ENCODE measurements around the gene EFNA1. TPM values are rescaled to one million over a fixed set of nuclear protein-coding genes. Genes with fewer than 3 reads are reported as not detected.
A peak's percentile ranks its signal among the peaks of the same experiment; 100 is the strongest.

EFNA1 gene
- total RNA-seq, 1 experiment from 2014 or later, result 6.5 TPM

DNA sequence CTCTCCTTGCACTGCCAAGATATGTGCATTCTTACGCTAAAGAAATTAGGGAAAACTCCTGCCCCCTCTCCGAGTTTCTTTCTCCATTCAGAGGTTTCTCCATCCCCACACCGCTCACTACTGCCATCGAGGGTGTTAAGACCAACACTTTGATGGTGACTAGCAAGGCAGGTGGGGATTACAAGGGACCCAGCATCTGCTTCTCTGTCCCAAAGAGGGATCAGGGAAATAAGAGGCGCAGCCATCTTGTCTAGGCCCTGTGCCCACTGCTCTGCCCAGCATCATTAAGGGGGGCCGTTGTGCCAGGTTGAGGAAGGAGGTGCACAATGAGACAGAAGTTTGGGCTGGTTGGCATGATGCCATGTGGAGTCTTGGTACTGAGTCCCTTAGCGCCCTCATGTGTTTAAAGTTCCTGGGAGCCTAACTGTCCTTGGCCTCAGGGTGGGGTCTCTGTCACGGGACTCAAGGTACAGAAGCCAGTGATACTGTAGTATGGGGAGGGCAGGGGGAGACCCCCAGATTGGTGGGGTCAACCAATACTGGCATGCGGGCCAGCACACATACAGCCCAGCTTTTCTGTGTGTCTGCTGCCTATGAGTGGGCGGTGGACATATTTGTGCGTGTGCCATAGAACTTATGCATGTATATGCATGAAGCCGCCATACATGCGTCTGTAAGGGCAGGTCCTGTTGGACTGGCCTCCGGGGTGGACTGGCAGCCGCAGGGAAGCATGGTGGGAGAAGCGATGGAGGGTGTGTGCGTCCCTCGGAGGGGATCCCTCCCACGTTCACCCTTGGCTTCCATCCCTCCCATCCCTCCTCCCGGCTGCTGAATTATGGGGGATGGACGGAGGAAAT is 43.6 kb upstream of the EFNA1 start:
- ChIA-PET CTCF (interaction anchor here (0.8 to 3.1 kb wide), 38 partner anchors 8 to 537 kb away, joined by 3 to 156 read pairs (median 10); partner anchors contain the start of genes ADAM15, EFNA4, FLAD1 and KRTCAP2), POLR2A (interaction anchor here (1.0 to 1.3 kb wide), 4 partner anchors 21 to 89 kb away, joined by 3 to 10 read pairs (median 4); partner anchors contain the start of genes EFNA4 and KRTCAP2)
- peaks cover 53% of the 10 kb centered on the region for H3K27me3 Mint-ChIP-seq (ENCODE audit: low read depth)
- no peak overlapping the region for H3K27ac Mint-ChIP-seq
- no peak for ATAC-seq
- H3K4me1 Mint-ChIP-seq, result peaks cover 40% of the 10 kb centered on the region
- H3K36me3 Mint-ChIP-seq, result no peaks in the 10 kb centered on the region
- no peak for DNase-seq (ENCODE audit: low spot score)
- H3K4me3 Mint-ChIP-seq, result peak overlapping the region; percentile 95
- no peak for TF ChIP-seq FOXK1 (CRISPR knock-in tag; IDR thresholded peaks at IDR 0.05)
- TF ChIP-seq, protein P1, sequence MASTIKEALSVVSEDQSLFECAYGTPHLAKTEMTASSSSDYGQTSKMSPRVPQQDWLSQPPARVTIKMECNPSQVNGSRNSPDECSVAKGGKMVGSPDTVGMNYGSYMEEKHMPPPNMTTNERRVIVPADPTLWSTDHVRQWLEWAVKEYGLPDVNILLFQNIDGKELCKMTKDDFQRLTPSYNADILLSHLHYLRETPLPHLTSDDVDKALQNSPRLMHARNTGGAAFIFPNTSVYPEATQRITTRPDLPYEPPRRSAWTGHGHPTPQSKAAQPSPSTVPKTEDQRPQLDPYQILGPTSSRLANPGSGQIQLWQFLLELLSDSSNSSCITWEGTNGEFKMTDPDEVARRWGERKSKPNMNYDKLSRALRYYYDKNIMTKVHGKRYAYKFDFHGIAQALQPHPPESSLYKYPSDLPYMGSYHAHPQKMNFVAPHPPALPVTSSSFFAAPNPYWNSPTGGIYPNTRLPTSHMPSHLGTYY (CRISPR knock-in tag; IDR thresholded peaks at IDR 0.05), result no peak
- no peak for TF ChIP-seq NFE2L1 (CRISPR knock-in tag; IDR thresholded peaks at IDR 0.05)
- TF ChIP-seq JUN (CRISPR knock-in tag; IDR thresholded peaks at IDR 0.05), result no peak
- TF ChIP-seq, protein P2, sequence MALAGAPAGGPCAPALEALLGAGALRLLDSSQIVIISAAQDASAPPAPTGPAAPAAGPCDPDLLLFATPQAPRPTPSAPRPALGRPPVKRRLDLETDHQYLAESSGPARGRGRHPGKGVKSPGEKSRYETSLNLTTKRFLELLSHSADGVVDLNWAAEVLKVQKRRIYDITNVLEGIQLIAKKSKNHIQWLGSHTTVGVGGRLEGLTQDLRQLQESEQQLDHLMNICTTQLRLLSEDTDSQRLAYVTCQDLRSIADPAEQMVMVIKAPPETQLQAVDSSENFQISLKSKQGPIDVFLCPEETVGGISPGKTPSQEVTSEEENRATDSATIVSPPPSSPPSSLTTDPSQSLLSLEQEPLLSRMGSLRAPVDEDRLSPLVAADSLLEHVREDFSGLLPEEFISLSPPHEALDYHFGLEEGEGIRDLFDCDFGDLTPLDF (CRISPR knock-in tag; IDR thresholded peaks at IDR 0.05), result no peak
- TF ChIP-seq, protein P3, sequence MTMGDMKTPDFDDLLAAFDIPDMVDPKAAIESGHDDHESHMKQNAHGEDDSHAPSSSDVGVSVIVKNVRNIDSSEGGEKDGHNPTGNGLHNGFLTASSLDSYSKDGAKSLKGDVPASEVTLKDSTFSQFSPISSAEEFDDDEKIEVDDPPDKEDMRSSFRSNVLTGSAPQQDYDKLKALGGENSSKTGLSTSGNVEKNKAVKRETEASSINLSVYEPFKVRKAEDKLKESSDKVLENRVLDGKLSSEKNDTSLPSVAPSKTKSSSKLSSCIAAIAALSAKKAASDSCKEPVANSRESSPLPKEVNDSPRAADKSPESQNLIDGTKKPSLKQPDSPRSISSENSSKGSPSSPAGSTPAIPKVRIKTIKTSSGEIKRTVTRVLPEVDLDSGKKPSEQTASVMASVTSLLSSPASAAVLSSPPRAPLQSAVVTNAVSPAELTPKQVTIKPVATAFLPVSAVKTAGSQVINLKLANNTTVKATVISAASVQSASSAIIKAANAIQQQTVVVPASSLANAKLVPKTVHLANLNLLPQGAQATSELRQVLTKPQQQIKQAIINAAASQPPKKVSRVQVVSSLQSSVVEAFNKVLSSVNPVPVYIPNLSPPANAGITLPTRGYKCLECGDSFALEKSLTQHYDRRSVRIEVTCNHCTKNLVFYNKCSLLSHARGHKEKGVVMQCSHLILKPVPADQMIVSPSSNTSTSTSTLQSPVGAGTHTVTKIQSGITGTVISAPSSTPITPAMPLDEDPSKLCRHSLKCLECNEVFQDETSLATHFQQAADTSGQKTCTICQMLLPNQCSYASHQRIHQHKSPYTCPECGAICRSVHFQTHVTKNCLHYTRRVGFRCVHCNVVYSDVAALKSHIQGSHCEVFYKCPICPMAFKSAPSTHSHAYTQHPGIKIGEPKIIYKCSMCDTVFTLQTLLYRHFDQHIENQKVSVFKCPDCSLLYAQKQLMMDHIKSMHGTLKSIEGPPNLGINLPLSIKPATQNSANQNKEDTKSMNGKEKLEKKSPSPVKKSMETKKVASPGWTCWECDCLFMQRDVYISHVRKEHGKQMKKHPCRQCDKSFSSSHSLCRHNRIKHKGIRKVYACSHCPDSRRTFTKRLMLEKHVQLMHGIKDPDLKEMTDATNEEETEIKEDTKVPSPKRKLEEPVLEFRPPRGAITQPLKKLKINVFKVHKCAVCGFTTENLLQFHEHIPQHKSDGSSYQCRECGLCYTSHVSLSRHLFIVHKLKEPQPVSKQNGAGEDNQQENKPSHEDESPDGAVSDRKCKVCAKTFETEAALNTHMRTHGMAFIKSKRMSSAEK (CRISPR knock-in tag; IDR thresholded peaks at IDR 0.05; ENCODE audit: borderline replicate concordance), result no peak
- TF ChIP-seq PRRX2 (CRISPR knock-in tag; IDR thresholded peaks at IDR 0.05), result no peak
- no peak for TF ChIP-seq TEAD4 (CRISPR knock-in tag; IDR thresholded peaks at IDR 0.05)
- no peak for TF ChIP-seq ZNF219 (CRISPR knock-in tag; IDR thresholded peaks at IDR 0.05; ENCODE audit: borderline replicate concordance)
- no peak for TF ChIP-seq SP1 (CRISPR knock-in tag; conservative IDR thresholded peaks at IDR 0.05)
- no peak for TF ChIP-seq JAZF1 (CRISPR knock-in tag; IDR thresholded peaks at IDR 0.05)
- no peak for TF ChIP-seq ELF4 (CRISPR knock-in tag; IDR thresholded peaks at IDR 0.05; ENCODE audit: low read depth)
- no peak for TF ChIP-seq TP53 (CRISPR knock-in tag; IDR thresholded peaks at IDR 0.05)
- TF ChIP-seq, protein P4, sequence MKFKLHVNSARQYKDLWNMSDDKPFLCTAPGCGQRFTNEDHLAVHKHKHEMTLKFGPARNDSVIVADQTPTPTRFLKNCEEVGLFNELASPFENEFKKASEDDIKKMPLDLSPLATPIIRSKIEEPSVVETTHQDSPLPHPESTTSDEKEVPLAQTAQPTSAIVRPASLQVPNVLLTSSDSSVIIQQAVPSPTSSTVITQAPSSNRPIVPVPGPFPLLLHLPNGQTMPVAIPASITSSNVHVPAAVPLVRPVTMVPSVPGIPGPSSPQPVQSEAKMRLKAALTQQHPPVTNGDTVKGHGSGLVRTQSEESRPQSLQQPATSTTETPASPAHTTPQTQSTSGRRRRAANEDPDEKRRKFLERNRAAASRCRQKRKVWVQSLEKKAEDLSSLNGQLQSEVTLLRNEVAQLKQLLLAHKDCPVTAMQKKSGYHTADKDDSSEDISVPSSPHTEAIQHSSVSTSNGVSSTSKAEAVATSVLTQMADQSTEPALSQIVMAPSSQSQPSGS (CRISPR knock-in tag; IDR thresholded peaks at IDR 0.05; ENCODE audit: borderline replicate concordance, low read depth), result no peak
- TF ChIP-seq NFATC4 (CRISPR knock-in tag; IDR thresholded peaks at IDR 0.05), result no peak
- TF ChIP-seq, protein P5, sequence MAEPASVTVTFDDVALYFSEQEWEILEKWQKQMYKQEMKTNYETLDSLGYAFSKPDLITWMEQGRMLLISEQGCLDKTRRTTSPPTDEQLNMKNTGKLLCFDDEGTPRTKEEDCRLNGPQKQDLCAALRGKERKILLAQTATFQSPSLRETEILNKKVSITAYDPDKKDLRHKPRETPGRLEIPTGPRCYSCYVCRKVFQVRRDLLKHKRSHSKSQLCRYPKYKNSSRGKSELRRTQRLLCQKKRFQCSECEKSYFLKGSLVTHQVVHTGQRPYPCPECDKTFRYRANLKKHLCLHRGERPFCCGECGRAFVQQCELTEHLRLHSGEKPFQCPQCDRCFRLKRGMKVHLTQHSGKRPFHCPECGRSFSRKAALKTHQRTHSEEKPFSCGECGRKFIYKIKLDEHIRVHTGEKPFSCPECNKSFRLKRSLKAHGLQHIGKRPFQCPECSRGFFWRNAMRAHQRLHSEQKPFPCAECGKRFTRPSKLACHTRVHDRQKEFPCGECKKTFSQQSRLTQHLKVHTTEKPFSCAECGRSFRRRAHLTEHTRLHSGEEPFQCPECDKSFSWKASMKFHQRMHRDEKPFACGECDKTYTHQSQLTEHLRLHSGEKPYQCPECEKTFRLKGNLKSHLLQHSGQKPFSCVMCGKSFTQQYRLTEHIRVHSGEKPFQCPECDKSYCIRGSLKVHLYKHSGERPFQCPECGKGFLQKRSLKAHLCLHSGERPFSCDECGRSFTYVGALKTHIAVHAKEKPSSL (CRISPR knock-in tag; conservative IDR thresholded peaks at IDR 0.05), result no peak
- H3K9me3 Mint-ChIP-seq, result no peaks in the 10 kb centered on the region

All from WTC11 (cell line).